ENCODE results near the gene FXYD7. TPM values are rescaled to one million over a fixed set of nuclear protein-coding genes. Genes with fewer than 3 reads are reported as not detected.

Gene FXYD7
- total RNA-seq, 1 experiment from 2014 or later = not detected

DNA sequence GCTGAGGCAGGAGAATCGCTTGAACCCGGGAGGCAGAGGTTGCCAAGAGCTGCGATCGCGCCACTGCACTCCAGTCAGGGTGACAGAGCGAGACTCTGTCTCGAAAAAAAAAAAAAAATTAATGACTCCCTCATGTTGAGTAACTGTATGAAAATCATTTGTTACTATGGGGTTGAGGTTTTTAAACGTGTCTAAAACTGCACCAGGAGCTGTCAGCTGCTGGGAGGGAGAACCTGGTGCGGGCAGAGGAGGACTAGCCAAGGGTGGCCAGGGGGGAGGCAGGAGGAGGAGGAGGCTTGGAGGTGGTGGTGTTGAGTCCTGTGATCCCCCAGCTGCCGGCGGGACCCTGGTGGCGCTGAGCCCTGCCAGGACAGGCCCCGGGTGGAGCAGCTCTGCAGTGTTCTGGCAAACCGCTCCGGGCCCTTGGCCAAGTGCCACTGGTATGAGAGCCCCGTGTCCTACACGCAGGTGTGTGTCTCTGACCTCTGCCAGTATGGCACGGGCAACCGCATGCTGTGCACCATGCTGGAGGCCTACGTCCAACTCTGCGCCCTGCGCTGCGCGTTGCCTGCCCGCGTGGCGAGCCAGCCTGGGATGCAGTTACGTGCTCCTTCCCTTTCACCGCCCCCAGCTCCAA lies 44.5 kb upstream of the FXYD7 start:
- no peaks in the 10 kb centered on the region for H3K4me1 ChIP-seq (ENCODE audit: insufficient read depth, low read length)
- ATAC-seq = no peak
- H3K4me2 ChIP-seq (ENCODE audit: low read length) = no peak overlapping the region
- TF ChIP-seq EZH2phosphoT487 (IDR thresholded peaks at IDR 0.05; ENCODE audit: borderline replicate concordance, low read length) (no peak), EZH2 (IDR thresholded peaks at IDR 0.05; ENCODE audit: low read length, unreplicated experiment) (no peak)
- TF ChIP-seq, protein P1, sequence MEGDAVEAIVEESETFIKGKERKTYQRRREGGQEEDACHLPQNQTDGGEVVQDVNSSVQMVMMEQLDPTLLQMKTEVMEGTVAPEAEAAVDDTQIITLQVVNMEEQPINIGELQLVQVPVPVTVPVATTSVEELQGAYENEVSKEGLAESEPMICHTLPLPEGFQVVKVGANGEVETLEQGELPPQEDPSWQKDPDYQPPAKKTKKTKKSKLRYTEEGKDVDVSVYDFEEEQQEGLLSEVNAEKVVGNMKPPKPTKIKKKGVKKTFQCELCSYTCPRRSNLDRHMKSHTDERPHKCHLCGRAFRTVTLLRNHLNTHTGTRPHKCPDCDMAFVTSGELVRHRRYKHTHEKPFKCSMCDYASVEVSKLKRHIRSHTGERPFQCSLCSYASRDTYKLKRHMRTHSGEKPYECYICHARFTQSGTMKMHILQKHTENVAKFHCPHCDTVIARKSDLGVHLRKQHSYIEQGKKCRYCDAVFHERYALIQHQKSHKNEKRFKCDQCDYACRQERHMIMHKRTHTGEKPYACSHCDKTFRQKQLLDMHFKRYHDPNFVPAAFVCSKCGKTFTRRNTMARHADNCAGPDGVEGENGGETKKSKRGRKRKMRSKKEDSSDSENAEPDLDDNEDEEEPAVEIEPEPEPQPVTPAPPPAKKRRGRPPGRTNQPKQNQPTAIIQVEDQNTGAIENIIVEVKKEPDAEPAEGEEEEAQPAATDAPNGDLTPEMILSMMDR (conservative IDR thresholded peaks at IDR 0.05; ENCODE audit: low read depth, low read length) = no peak
- intact Hi-C loops (cut with micrococcal nuclease) = no loop called here
- BruUV-seq (replicated peaks) = no TSS peak
- no peak overlapping the region for H3K27ac ChIP-seq (ENCODE audit: low read length)
- no peak for DNase-seq
- no peaks in the 10 kb centered on the region for H3K9me2 ChIP-seq (replicated peaks; ENCODE audit: low read length)
- no peak overlapping the region for H3K4me3 ChIP-seq (ENCODE audit: low read length)
- H3K9ac ChIP-seq (ENCODE audit: low read length) = no peak overlapping the region
- POLR2A ChIA-PET (ENCODE audit: unreplicated experiment) = no interaction called here
- no peaks in the 10 kb centered on the region for H3K36me3 ChIP-seq (ENCODE audit: low read depth, low read length)
- no peaks in the 10 kb centered on the region for H3K27me3 ChIP-seq (ENCODE audit: low read length)
- no peaks in the 10 kb centered on the region for H3K79me2 ChIP-seq (ENCODE audit: low read length)
- no peak overlapping the region for H2AFZ ChIP-seq (ENCODE audit: low read length)
- H3K9me3 ChIP-seq (ENCODE audit: low read length) = no peaks in the 10 kb centered on the region
- H3F3A ChIP-seq (ENCODE audit: low read length, unreplicated experiment) = no peaks in the 10 kb centered on the region
- no peaks in the 10 kb centered on the region for H4K20me1 ChIP-seq (ENCODE audit: low read length)
- CTCF ChIA-PET = no interaction called here

DNA sequence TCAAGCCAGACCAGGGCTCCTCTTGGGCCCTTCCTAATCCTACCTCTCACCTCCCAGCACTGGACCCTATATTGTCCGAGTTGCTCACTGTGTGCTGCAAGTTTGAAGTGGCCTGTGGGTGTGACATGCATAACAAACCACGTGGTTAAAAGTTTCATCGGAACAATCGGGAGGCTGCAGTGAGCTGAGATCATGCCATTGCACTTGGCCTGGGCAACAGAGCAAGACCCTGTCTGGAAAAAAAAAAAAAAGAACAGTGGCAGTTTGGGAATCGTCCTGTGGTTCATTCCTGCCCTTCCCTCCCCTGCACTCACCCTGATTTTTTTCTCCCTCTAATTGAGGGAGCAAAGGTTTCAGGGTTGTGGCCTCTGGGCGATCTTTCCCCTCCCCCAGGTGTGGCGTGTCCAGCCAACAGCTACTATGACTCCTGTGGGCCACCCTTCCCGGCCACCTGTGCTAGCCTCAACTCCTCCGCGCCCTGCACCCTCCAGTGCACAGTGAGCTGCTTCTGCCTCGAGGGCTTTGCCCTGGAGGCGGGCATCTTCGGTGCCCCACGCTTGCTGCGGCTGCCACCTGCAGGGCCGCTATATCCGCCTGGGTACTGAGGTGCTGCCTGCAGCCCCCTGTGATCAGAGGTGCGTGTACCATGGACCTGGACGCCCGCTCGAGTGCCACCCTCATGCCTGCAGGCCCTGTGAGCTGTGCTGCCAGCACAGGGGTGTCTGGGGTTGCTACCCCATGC lies 43.7 kb upstream of the FXYD7 start:
- ATAC-seq (no peak), DNase-seq (no peak)
- no peaks in the 10 kb centered on the region for H3K27me3 ChIP-seq (ENCODE audit: low read length)
- POLR2A ChIA-PET (ENCODE audit: unreplicated experiment) = no interaction called here
- no peaks in the 10 kb centered on the region for H3F3A ChIP-seq (ENCODE audit: low read length, unreplicated experiment)
- BruUV-seq (replicated peaks) = no TSS peak
- no peaks in the 10 kb centered on the region for H3K36me3 ChIP-seq (ENCODE audit: low read depth, low read length)
- H2AFZ ChIP-seq (ENCODE audit: low read length) = no peak overlapping the region
- TF ChIP-seq EZH2 (IDR thresholded peaks at IDR 0.05; ENCODE audit: low read length, unreplicated experiment) (no peak), EZH2phosphoT487 (IDR thresholded peaks at IDR 0.05; ENCODE audit: borderline replicate concordance, low read length) (no peak)
- TF ChIP-seq, protein P1 (conservative IDR thresholded peaks at IDR 0.05; ENCODE audit: low read depth, low read length) = no peak
- H3K79me2 ChIP-seq (ENCODE audit: low read length) = no peaks in the 10 kb centered on the region
- no peaks in the 10 kb centered on the region for H3K9me3 ChIP-seq (ENCODE audit: low read length)
- CTCF ChIA-PET = no interaction called here
- no peaks in the 10 kb centered on the region for H3K4me1 ChIP-seq (ENCODE audit: insufficient read depth, low read length)
- H3K4me3 ChIP-seq (ENCODE audit: low read length) = no peak overlapping the region
- no peak overlapping the region for H3K9ac ChIP-seq (ENCODE audit: low read length)
- no peak overlapping the region for H3K27ac ChIP-seq (ENCODE audit: low read length)
- intact Hi-C loops (cut with micrococcal nuclease) = no loop called here
- no peaks in the 10 kb centered on the region for H3K9me2 ChIP-seq (replicated peaks; ENCODE audit: low read length)
- no peak overlapping the region for H3K4me2 ChIP-seq (ENCODE audit: low read length)
- no peaks in the 10 kb centered on the region for H4K20me1 ChIP-seq (ENCODE audit: low read length)

DNA sequence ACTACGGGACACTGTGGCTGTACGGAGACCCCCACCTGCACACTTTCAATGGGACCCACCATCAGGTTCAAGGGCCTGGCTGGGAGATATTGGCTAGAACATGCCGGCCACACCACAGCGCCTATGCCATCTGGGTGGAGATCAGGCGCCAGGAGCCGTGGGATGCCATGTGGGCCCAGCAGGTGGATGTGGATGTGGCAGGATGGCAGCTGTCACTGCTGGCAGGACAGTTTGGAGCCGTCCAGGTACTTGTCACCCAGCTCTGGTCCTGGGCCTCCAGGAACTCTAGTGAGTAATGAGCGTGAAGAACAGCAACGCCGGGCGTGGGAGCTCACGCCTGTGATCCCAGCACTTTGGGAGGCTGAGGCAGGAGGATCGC lies 43.2 kb upstream of the FXYD7 start:
- no peak for ATAC-seq

More for the DNA sequence above, 43.2 kb upstream of the FXYD7 start:
- H3K9ac ChIP-seq (ENCODE audit: low read length) = no peak overlapping the region
- no peak overlapping the region for H3K4me2 ChIP-seq (ENCODE audit: low read length)
- H4K20me1 ChIP-seq (ENCODE audit: low read length) = no peaks in the 10 kb centered on the region
- no peaks in the 10 kb centered on the region for H3K9me2 ChIP-seq (replicated peaks; ENCODE audit: low read length)
- BruUV-seq (replicated peaks) = no TSS peak
- TF ChIP-seq EZH2 (IDR thresholded peaks at IDR 0.05; ENCODE audit: low read length, unreplicated experiment) (no peak), EZH2phosphoT487 (IDR thresholded peaks at IDR 0.05; ENCODE audit: borderline replicate concordance, low read length) (no peak)
- TF ChIP-seq, protein P1 (conservative IDR thresholded peaks at IDR 0.05; ENCODE audit: low read depth, low read length) = no peak
- no peaks in the 10 kb centered on the region for H3K9me3 ChIP-seq (ENCODE audit: low read length)
- no peak overlapping the region for H3K27ac ChIP-seq (ENCODE audit: low read length)
- no peaks in the 10 kb centered on the region for H3K36me3 ChIP-seq (ENCODE audit: low read depth, low read length)
- no peaks in the 10 kb centered on the region for H3F3A ChIP-seq (ENCODE audit: low read length, unreplicated experiment)
- no peaks in the 10 kb centered on the region for H3K27me3 ChIP-seq (ENCODE audit: low read length)
- intact Hi-C loops (cut with micrococcal nuclease) = no loop called here
- H2AFZ ChIP-seq (ENCODE audit: low read length) = no peak overlapping the region
- H3K79me2 ChIP-seq (ENCODE audit: low read length) = no peaks in the 10 kb centered on the region
- ChIA-PET CTCF (no interaction called here), POLR2A (ENCODE audit: unreplicated experiment) (no interaction called here)
- H3K4me1 ChIP-seq (ENCODE audit: insufficient read depth, low read length) = no peaks in the 10 kb centered on the region
- no peak for DNase-seq
- H3K4me3 ChIP-seq (ENCODE audit: low read length) = no peak overlapping the region
